CD4-positive, alpha-beta T cell treated with Interleukin-12 subunit alpha and Interleukin-12 subunit beta, for 1 hour (primary cell): ENCODE data around the gene EDC3.
"Not testable (repeated sequence)": the region's sequence is repeated elsewhere in the genome, so short reads cannot be mapped to it uniquely, and the experiment has no call there.

Experiments
- DNase-seq: peaks from one replicate; pipeline ENCODE4 v3.0.0-alpha.2; 2020

EDC3 gene, protein sequence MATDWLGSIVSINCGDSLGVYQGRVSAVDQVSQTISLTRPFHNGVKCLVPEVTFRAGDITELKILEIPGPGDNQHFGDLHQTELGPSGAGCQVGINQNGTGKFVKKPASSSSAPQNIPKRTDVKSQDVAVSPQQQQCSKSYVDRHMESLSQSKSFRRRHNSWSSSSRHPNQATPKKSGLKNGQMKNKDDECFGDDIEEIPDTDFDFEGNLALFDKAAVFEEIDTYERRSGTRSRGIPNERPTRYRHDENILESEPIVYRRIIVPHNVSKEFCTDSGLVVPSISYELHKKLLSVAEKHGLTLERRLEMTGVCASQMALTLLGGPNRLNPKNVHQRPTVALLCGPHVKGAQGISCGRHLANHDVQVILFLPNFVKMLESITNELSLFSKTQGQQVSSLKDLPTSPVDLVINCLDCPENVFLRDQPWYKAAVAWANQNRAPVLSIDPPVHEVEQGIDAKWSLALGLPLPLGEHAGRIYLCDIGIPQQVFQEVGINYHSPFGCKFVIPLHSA

DNA sequence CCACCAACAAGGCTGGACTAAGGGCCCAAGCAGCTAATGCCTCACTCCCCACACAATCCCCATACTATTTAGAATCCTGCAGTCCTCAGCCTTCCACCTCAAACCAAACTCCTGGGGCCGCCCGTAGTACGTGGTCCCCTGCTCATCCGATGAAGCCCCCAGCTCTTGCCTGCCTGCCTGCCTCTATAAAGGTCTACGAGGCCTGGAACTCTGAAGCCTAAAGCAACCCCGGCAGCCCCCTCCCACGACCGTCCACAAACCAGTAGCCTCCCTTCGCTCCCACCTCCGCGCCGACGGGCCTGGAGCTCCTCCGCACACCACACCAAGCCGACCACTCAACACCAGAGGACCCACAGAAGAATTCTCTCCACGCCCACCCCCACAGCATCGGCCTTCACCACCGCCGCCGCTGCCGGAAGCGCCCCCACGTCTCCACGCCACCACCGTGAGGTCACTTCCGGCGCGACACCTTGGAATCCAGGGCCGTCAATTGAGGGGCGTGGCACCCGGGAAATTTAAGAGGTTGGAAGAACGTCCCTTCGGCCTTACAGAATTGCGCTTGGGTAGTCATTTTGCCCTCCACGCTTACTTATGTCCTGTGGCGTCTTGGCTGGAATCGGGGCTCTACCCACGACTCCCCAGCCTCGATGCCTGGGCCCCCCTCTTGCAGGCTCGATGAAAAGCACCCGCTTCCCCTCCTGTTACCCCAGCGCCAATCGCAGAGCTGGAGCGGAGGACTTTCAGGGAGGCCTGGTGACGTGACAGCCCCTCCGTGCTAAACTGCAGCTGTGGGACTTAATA is at the start of gene EDC3:
TSS of gene EDC3 (minus strand) at position 428 of the 801 bp plus-strand sequence. CDS start 20,900 bp downstream, outside the sequence.
- peak; percentile 86 for DNase-seq

DNA sequence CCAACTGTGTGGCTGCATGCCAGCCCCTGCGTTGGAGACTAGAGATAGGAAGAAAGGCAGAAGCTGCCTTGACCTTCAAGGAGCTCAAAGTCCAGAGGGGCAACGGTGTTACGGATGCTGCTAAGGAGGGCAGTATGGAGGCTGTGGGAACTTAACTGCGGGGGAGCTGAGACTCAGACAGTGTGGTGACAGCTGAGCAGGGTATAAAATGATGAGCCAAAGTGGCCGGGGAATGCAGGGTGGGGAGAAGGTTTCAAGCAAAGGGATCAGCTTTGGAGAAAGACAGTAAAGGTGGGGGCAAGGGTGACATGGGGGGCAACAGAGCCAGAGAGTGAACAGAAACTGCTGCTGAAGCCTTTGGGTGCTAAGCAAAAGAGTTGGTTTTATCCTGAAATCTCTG is 46.6 kb upstream of the EDC3 start:
- DNase-seq: no peak

DNA sequence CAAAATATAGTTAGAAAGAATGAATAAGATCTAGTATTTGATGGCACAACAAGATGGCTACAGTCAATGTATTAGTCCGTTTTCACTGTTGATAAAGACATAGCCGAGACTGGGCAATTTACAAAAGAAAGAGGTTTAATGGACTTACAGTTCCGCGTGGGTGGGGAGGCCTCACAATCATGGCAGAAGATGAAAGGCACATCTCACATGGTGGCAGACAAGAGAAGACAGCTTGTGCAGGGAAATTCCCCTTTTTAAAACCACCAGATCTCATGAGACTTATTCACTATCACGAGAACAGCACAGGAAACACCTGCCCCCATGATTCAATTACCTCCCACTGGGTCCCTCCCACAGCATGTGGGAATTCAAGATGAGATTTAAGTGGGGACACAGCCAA is 42.4 kb upstream of the EDC3 start:
- DNase-seq: not testable (repeated sequence)

DNA sequence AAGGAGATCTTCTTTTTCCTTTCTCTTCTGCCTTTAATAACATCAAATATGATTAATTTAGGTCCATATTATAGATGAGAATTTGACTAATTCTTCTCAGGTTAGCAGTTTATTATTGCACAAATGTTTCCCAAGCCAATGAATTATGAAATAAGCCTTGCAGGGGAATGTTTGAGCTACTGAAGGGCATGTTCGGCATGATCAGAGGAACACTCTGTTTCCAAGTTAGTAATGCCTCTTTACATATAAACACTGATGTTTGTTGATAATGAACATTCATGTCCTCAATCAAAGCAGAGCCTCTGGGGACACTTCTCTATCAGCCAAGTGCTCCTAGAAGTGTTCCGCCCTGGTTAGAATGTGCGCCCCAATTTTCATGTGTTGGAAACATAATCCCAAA is 39.5 kb upstream of the EDC3 start:
- DNase-seq: no peak

DNA sequence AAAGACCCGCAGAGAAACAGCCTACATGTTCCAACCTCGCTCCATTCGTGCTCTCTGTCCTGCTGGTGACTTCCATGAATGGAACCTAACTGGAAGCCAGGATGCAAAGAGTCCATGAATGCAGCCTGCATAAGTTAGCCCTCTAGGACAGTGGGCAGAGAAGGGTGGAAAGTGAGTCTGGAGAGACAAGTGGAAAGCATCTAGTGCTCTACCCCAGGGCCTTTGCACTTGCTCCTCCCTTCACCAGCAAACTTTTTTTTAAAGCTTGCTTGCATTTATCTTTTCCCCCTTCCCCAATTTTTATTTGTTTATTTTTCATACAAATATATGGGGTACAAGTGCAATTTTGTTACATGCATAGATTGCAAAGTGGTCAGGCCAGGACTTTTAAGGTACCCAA is 37.4 kb upstream of the EDC3 start:
- DNase-seq: no peak

DNA sequence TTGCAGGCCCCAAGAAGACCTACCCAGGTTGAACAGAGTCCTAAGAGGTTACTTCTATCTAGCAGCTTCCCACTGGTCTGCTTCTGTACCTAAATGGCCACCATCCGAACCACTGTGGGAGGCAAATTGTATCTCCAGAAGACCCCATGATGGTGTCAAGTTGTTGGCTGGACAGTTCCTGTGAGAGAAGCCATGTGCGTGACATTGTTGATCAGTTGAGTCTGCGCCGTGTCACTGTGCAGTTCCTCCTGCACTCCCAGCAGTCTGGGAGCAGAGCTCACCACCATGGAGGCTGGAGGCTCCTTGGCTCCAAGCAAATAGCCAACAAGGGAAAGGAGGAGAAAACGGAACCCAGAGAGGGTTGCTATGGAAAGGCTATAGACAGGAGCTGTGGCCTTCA is 37.0 kb upstream of the EDC3 start:
- no peak for DNase-seq

DNA sequence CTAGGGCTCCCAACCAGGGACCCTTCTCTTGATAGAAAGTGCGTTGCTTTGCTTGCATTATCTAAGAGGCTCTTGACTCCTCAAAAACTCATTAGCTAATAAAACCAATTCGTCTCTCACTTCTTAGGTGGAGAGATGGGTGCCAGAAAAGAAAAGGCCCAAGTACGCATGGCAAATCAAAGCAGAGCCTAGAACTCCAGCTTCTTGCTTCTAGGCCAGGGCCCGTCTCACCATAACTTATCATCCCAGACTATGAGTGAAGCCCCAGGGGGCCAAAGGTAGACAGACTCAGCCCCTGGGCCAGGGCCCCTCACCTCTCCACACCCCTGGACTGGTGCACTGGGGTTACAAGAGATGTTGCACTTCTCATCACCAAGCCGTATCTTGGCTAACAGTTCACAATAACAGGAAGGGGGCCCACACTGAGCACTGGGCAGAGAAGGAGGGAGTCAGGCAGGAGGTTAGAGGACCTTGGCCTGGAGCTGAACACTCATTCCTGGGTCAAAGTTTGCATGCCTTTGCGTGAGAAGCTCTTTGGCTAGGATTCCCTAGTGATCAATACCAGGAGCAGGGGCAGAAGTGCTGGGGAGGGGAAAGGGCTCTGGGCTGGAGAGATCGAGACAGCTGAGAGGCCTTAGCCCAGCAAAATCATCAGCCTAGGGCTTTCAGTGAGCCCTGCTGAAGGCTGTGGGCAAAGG is 34.9 kb upstream of the EDC3 start:
- no peak for DNase-seq

DNA sequence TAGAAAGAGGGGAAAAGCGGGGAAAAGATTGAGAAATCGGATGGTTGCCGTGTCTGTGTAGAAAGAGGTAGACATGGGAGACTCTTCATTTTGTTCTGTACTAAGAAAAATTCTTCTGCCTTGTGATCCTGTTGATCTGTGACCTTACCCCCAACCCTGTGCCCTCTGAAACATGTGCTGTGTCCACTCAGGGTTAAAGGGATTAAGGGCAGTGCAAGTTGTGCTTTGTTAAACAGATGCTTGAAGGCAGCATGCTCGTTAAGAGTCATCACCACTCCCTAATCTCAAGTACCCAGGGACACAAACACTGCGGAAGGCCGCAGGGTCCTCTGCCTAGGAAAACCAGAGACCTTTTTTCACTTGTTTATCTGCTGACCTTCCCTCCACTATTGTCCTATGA is 33.5 kb upstream of the EDC3 start:
- DNase-seq: not testable (repeated sequence)

DNA sequence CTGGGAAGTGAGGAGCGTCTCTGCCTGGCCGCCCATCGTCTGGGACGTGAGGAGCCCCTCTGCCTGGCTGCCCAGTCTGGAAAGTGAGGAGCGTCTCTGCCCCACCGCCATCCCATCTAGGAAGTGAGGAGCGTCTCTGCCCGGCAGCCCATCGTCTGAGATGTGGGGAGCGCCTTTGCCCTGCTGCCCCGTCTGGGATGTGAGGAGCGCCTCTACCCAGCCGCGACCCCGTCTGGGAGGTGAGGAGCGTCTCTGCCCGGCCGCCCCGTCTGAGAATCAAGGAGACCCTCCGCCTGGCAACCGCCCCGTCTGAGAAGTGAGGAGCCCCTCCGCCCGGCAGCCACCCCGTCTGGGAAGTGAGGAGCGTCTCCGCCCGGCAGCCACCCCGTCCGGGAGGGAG is 32.9 kb upstream of the EDC3 start:
- not testable (repeated sequence) for DNase-seq

DNA sequence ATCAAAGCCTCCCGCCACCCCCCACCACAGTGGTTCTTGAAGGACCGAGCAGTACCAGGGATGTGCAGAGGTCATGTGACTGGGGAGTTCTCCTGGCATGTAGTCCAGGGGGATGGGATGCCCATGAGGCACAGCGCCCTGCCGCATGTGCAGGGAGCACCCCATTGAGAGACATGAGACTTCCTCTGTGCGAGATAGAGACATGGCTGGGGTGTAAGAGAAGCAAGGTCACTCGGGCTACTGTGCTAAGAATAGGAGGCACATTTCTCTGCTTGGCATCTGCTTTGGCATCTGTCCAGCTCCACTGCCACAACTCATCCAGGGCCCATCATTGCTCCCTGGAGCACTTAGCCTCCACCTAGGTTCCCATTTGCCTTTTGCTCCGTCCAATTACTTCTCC is 31.9 kb upstream of the EDC3 start:
- no peak for DNase-seq

DNA sequence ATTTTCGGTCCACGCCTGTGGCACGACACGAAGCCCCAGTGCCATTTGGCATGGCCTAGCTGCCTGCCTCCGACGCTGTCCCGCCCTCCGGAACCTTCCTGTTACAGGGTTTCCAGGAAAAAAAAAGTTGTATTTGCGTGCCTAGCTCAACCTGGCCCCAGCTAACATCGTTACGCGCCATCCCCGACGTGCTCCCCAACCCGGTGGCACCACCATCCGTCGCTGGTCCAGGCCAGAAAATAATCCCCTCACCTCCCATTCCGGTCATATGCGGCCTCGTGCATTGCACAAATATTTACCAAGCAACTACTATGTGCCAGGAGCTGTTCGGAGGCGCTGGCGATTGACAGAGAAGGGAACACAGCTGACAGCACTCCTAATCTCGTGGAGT is 30.9 kb upstream of the EDC3 start:
- no peak for DNase-seq

DNA sequence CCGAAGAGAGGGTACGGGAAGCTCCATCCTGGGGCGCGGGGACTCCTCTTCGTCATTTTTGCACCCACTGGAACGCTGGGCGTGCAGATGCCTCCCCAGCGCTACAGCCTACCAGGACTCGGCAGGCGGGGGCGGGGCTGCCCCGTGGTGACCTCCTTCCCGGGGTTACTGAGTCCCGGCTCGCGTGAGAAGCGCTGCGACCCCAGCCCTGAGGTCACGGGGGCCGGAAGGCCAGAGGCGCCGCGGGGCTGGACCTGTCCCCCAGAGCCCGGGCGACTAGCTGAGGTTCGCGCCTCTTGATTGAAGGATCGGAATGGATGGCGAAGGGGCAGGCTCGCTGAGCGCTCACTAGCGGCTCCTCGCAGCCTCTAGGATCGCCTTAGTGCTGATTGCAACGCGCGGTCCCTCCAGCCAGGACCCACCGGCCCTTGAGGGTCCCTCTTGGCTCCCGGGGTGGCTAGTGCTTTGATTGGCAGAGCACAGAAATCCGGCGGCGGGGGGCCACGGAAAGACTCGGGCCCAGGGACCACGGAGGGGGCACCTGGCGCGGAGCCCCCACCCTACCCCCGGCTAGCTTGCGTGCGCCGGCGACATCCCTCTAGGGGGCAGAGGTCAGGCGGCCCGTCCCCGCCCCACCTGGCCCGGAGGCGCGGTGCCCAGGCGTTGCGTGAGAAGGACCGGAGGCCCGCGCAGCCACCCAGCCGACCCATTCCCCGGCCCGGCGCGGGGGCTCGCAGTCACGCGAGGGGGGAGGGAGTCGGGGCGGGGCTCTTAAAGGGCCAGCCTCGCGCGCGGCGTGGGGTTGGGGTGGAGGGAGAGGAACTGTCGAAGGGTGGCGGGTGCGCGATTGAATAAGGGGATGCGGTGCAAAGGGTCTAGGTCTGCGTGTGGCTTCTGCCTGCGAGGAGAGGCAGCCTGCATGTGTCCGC is 30.3 kb upstream of the EDC3 start:
- peak; percentile 31 for DNase-seq

DNA sequence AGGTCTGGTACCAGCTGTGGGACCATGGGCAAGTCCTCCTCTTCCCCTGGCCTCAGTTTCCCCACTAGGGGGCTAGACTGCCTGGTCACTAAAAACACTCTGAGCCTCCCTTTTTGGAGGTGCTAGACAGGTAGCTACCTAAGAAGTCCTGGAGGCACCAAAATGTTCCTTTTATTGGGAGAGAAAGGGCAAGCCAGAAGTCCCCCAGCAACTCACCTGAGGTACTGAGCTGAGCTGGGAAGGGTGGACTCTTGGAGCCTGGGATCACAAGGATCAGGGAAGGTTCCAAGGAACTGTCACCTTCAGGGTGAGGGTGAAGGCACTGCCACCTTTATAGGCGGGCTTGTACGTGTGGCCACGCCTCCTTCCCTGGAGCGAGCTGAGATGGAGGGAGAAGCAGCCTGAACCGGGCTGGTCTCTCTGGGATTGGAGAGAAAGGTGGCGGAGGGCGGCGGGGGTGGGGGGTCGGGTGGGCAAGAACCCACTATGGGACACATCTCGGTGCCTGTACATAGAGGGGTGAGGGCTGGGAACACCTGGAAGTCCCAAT is 29.5 kb upstream of the EDC3 start, which contains the start of gene CYP1A1:
TSS of gene CYP1A1 (minus strand) at position 304 of the 550 bp plus-strand sequence. CDS start 2,431 bp downstream, outside the sequence.
- peak; percentile 16 for DNase-seq

DNA sequence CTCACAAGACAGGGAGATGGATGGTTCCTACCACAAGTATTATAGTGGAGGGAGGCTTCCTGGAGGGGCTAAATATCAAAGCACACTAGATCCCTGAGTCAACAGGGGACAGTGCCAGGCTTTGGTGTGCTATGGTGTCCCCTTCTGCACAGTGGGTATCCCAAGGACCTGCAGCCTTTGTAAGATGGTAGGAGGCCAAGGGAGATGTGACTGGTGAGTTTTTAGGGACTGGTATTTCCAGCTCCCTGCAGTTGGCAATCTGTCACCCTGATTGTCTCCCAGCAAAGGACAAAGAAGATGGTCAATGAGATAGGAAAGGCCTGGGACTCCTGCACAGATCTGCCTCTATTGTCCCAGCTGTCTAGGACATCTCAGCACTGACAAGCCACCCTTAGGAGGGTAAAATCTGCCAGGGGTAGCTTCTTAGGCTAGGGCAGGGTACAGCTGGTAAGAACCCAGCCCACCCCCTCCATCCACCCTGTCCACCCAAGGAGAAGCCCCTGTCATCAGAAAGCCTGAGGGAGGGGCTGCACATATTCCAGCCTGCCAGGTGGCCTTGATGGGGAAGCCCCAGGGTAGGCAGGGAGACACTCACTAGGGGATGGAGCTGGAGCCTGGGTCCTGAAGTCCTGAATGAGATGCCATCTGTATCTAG is 28.9 kb upstream of the EDC3 start:
- no peak for DNase-seq

DNA sequence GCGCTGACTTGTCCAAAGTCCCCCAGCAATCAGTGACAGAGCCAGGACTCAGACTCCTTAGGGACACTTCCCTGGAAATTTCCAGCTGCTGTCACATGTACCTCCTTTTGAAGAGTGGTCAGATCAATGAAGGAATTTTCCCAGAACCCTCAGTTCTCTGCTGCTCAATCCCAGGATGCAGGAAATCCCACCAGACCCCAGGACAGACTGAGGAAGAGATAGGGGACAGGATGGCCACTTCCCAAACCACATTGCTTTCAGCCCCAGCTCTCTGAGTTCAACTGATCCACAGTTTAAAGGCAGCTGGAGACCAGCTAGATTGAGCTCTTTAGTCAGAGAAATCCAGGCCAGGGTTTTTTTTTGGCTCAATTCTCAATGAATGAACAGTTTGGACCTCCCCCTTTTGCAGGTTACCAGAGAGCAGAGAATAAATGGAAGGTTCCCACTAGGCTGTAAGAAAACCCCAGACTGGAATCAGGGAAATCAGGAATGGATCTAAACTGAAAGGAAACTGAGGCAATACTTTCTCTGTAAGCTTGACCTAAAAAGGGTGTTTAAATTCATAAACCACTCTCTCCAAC is 28.0 kb upstream of the EDC3 start:
- peak; percentile 23 for DNase-seq

DNA sequence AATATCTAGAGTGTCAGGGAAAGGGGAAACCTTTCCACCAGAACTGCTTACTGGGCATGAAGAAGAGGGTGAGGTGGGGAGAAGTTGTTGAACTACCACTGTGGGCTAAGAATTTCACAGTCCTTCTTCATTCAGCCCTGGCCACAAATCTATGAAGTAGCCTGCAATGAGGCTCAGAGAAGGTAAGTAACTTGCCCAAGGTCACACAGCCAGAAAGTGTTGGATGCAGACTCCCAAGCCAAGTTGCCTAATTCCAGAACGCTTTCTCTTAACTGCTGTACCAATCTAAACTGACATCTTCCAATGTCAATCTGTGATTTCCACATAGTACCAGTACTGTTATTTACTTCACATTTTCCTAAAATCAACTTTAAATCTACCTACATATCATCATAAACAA is 27.4 kb upstream of the EDC3 start:
- DNase-seq: no peak

DNA sequence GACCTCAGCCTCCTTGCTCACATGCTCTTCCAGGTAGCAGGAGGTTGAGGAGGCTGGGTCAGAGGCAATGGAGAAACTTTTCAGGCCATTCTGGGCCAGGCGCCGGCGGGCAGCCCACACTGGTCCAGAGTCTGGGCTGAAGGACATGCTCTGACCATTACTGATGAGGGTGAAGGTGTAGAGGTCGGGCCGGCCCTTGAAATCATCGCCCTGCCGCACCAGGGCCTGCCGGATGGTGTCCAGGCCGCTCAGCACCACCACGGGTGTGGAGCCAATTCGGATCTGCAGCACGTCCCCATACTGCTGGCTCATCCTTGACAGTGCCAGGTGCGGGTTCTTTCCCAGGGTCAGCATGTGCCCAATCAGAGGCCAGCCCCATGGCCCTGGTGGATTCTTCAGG is 26.8 kb upstream of the EDC3 start:
- DNase-seq: no peak

DNA sequence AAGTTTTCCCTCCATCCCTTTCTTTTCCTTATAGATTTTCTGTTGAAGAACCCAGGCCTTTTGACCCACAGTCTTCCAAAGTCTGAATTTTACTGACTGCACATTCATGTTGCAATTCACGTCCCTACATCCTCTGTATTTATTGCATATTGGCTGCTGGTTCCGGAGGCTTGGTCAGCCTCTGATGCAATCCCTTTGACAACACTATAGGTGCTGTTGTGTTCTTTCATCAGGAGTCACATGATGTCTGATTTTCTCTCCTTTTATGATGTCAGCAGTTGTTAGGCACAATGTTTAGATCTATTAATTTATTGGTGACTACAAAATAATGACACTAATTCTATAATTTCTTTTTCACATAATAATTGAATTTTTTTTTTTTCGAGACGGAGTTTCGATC is 20.8 kb upstream of the EDC3 start:
- DNase-seq: no peak

DNA sequence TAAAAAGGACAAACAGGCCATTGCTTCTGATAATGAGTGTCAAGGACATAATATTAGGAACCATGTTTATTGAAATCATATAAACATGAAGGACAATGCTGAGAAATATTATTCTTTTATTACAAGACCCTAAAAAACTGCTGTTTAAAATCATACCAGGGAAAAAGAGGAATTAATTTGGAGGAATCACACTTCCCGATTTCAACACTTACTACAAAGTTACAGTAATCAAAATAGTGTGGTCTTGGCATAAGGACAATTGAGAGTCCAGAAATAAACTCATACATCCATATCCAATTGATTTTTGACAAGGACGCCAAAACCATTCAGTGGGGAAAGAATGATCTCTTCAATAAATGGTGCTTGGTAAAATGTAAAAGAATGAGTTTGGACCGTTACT is 16.5 kb upstream of the EDC3 start:
- no peak for DNase-seq

DNA sequence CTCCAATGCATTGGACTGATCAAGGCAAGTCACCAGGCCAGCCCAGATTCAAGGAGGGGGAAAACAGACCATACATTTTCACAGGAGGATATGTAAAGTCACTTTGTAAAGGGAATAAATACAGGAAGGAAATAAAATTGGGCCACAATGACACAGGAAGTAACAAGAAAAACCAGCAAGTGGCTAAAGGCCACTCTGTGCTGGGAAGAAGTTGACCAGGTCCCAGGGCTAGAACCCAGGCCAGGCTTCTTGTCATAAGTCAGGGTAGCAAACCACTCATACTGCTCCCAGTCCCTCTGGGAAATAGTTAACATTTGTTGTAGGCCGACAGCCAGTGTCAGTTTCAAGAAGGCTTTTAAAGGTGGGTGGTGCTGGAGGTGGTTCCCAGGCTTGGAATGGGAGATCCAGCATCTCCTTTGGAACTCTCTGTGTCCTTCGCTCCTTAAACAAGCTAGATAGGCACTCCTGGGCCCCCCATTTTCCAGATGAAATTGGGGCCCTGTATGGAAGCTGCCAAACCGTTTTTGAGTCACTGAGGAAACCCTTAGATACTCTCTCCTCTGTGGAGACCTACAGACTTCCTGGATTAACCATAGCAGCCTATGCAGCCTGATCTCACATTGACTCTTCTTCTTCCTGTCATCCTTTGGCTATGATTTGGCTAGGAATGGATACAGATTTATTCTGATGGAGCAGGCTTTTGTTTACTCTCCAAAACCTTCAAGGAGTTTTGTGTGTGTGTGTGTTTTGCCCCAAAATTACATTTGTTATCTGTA is 14.7 kb upstream of the EDC3 start:
- DNase-seq: no peak
